Loucy (cell line): Measurements from ENCODE around the gene TRMT61B.

Source experiments
- H2AFZ ChIP-seq: fragments of 200-600 bp; sonication (generic); 2 replicates; pipeline ENCODE4 v1.6.0; 2016; ENCODE audit warnings: antibody characterized with exemption, mild to moderate bottlenecking, low read length, moderate library complexity
- H3F3A ChIP-seq: fragments of 200-600 bp; 2 replicates; pipeline ENCODE4 v1.6.0; 2016; ENCODE audit warnings: antibody characterized with exemption, low read depth, mild to moderate bottlenecking
- H3K27me3 ChIP-seq: fragments of 200-600 bp; sonication (generic); 2 replicates; pipeline ENCODE4 v1.6.1; 2014; ENCODE audit warnings: low read length, mild to moderate bottlenecking; ENCODE audit not compliant: insufficient read depth, poor library complexity, severe bottlenecking
- H3K36me3 ChIP-seq: fragments of 200-600 bp; sonication (generic); 2 replicates; pipeline ENCODE4 v1.6.1; 2016; ENCODE audit warnings: low read length; ENCODE audit not compliant: insufficient read depth
- H3K4me1 ChIP-seq: fragments of 200-600 bp; sonication (generic); 2 replicates; pipeline ENCODE4 v1.5.1; 2014; ENCODE audit warnings: low read length, mild to moderate bottlenecking; ENCODE audit not compliant: insufficient read depth, poor library complexity, severe bottlenecking
- H3K4me2 ChIP-seq: fragments of 200-600 bp; sonication (generic); 2 replicates; pipeline ENCODE4 v1.6.0; 2014; ENCODE audit warnings: antibody characterized with exemption, low read length, low read depth, mild to moderate bottlenecking; ENCODE audit not compliant: poor library complexity, severe bottlenecking
- H3K4me3 ChIP-seq: fragments of 200-600 bp; sonication (generic); 2 replicates; pipeline ENCODE4 v1.5.1; 2014; ENCODE audit warnings: low read length, mild to moderate bottlenecking, mixed read lengths; ENCODE audit not compliant: poor library complexity, severe bottlenecking
- H3K79me2 ChIP-seq: fragments of 200-600 bp; sonication (generic); 2 replicates; pipeline ENCODE4 v1.6.1; 2014; ENCODE audit warnings: low read length; ENCODE audit not compliant: insufficient read depth
- H3K9ac ChIP-seq: fragments of 200-600 bp; sonication (generic); 2 replicates; pipeline ENCODE4 v1.6.0; 2014; ENCODE audit warnings: mild to moderate bottlenecking, low read depth, low read length, moderate library complexity; ENCODE audit not compliant: poor library complexity, severe bottlenecking
- H3K9me2 ChIP-seq: fragments of 200-600 bp; sonication (generic); replicated peaks from 2 replicates; pipeline ENCODE4 v1.6.1; 2016; ENCODE audit warnings: low read depth, low read length, mixed read lengths
- H3K9me3 ChIP-seq: fragments of 200-600 bp; sonication (generic); 2 replicates; pipeline ENCODE4 v1.6.1; 2014; ENCODE audit warnings: mild to moderate bottlenecking, antibody characterized with exemption, low read length, low read depth; ENCODE audit not compliant: insufficient read depth
- H4K20me1 ChIP-seq: fragments of 200-600 bp; sonication (generic); 2 replicates; pipeline ENCODE4 v1.6.0; 2014; ENCODE audit warnings: antibody characterized with exemption, low read length, mild to moderate bottlenecking; ENCODE audit not compliant: insufficient read depth, poor library complexity, severe bottlenecking
- EZH2phosphoT487 ChIP-seq: fragments of 200-600 bp; IDR thresholded peaks from 2 replicates; pipeline ENCODE4 v1.6.1; 2018; ENCODE audit warnings: antibody characterized with exemption, mild to moderate bottlenecking, moderate library complexity, borderline replicate concordance
- TF ChIP-seq, protein P1 (sequence below): fragments of 200-600 bp; sonication (generic); conservative IDR thresholded peaks from 2 replicates; pipeline ENCODE4 v1.5.1; 2014; ENCODE audit warnings: mild to moderate bottlenecking, antibody characterized with exemption, low read length

Gene TRMT61B

DNA sequence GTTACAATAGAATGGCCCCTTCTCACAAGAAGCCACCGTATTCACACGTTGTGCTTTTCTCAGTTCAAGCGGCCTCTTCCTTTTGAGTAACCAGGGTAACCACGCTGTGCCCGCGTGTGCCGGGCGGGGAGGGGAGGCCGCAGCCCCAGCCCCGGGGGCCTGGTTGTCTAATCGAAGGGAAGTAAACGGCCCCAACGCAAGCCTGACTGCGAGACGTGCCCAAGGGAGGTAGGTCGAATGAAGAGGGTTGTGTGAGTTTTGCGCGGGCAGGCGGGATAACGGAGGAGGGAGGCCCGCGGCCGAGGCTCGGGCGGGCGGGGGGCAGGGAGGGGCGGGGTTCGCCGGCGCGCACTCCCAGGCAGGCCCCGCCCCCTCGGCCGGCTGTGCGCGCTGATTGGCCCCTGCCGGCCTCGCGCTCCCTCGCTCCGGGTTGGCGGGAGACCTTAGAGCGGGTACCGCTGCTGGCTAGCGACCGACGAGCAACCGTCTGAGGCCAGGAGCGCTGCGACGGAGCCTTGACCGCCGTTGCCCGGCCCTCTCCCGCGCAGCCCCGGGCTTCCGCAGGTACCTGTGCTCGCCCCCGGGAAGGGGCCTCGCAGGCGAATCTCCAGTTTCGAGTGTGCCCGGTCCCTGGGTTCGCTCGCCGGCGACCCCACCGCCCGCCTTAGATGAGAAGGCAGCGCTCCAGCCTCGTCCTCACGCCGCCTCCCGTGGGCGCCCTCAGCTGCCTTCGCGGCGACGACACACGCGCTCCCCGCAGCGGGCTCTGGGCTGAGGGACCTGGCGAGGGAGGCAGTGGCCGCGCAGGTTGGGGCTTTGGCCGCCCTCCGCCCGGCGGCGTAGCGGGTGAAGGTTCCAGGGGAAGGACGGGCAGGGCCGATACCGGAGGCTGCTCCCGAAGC lies 59.5 kb downstream of the TRMT61B start, which contains the start of gene SPDYA:
Gene SPDYA (plus strand): TSS at position 451 of the 902 bp plus-strand sequence. CDS start 5,181 bp downstream, outside the sequence.
- Histone ChIP-seq H2AFZ (no peak within 1 kb of the TSS), H3K79me2 (no peaks in the 10 kb centered on the region), H3K4me3 (no peak within 1 kb of the TSS), H3K4me2 (no peak within 1 kb of the TSS), H3K9ac (no peak within 1 kb of the TSS), H3K9me2 (no peaks in the 10 kb centered on the region), H3K27me3 (no peaks in the 10 kb centered on the region), H3K4me1 (no peaks in the 10 kb centered on the region), H3F3A (no peaks in the 10 kb centered on the region), H4K20me1 (no peaks in the 10 kb centered on the region), H3K36me3 (no peaks in the 10 kb centered on the region; the same call in 1 of the 2 replicates), H3K9me3 (no peaks in the 10 kb centered on the region)
- TF ChIP-seq EZH2phosphoT487, result no peak
- TF ChIP-seq, protein P1, sequence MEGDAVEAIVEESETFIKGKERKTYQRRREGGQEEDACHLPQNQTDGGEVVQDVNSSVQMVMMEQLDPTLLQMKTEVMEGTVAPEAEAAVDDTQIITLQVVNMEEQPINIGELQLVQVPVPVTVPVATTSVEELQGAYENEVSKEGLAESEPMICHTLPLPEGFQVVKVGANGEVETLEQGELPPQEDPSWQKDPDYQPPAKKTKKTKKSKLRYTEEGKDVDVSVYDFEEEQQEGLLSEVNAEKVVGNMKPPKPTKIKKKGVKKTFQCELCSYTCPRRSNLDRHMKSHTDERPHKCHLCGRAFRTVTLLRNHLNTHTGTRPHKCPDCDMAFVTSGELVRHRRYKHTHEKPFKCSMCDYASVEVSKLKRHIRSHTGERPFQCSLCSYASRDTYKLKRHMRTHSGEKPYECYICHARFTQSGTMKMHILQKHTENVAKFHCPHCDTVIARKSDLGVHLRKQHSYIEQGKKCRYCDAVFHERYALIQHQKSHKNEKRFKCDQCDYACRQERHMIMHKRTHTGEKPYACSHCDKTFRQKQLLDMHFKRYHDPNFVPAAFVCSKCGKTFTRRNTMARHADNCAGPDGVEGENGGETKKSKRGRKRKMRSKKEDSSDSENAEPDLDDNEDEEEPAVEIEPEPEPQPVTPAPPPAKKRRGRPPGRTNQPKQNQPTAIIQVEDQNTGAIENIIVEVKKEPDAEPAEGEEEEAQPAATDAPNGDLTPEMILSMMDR, result no peak

DNA sequence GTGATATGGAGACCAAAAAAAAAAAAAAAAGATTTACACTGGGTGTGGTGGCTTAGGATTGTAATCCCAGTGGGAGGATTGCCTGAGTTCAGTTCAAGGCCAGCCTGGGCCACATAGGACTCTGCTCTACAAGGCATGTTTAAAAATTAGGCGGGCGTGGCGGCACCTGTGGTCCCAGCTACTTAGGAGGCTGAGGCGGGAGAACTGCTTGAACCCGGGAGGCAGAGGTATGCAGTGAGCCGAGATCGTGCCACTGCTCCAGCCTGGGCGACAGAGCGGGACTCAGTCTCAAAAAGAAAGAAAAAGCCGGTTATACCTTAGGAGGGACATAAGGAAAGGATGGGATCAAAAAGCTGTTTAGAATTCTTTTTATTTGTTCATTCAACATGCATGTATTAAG lies 60.2 kb downstream of the TRMT61B start:
- H3K4me3 ChIP-seq, result no peak overlapping the region
- no peaks in the 10 kb centered on the region for H3K79me2 ChIP-seq
- no peak overlapping the region for H3K4me2 ChIP-seq
- H3K27me3 ChIP-seq, result no peaks in the 10 kb centered on the region
- no peaks in the 10 kb centered on the region for H3F3A ChIP-seq
- no peaks in the 10 kb centered on the region for H4K20me1 ChIP-seq
- no peak overlapping the region for H2AFZ ChIP-seq
- no peak for TF ChIP-seq EZH2phosphoT487
- TF ChIP-seq, protein P1, result no peak
- no peaks in the 10 kb centered on the region for H3K9me3 ChIP-seq
- no peaks in the 10 kb centered on the region for H3K9me2 ChIP-seq
- peaks cover 4% of the 10 kb centered on the region; the same call in 1 of the 2 replicates for H3K36me3 ChIP-seq
- no peaks in the 10 kb centered on the region for H3K4me1 ChIP-seq
- H3K9ac ChIP-seq, result no peak overlapping the region

DNA sequence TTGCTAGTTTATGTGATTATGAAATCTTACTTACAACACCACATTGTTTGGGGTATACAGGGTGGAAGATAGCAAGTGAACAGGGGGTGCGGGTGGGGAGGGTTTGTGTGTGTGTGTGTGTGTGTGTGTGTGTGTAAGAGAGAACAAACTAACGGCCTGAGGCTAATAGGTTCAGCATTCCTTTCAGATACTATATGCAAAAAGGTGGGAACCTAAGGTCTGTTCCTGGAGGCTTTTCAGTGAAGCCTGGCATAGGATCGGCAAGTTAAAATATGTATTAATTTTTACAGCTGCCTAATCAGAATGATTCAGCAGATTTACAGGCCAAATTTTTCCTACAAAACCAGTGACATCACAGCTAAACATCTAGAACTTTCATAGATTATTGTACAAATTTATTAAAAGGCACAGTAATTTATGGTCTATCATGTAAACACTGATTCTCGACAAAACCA lies 67.1 kb downstream of the TRMT61B start:
- Histone ChIP-seq H3K4me2 (no peak overlapping the region), H3K4me3 (no peak overlapping the region), H3K36me3 (peaks cover 54% of the 10 kb centered on the region), H3K9me2 (no peaks in the 10 kb centered on the region), H4K20me1 (peaks cover 4% of the 10 kb centered on the region), H3K4me1 (no peaks in the 10 kb centered on the region), H3F3A (no peaks in the 10 kb centered on the region), H3K9ac (no peak overlapping the region), H2AFZ (no peak overlapping the region), H3K79me2 (no peaks in the 10 kb centered on the region), H3K27me3 (no peaks in the 10 kb centered on the region), H3K9me3 (no peaks in the 10 kb centered on the region)
- no peak for TF ChIP-seq EZH2phosphoT487
- TF ChIP-seq, protein P1, result no peak
